Fibroblast of the aortic adventitia (primary cell): ENCODE results near the gene RAP1GAP. TPM values are rescaled to one million over a fixed set of nuclear protein-coding genes. Genes with fewer than 3 reads are reported as not detected.

Experiments
- DNase-seq: peaks from one replicate; pipeline ENCODE4 v3.0.0-alpha.2; 2010; ENCODE audit warnings: low read depth
- H3K4me3 ChIP-seq: 2 replicates; pipeline ENCODE4 v1.5.1; 2011; ENCODE audit warnings: low read depth, mild to moderate bottlenecking, control low read depth, low read length, moderate library complexity
- total RNA-seq: library from RNA; depleted of rRNA; stranded (reverse); fragments of >200 nt; gene quantifications from 2 replicates; pipeline ENCODE4 v1.2.3, GENCODE V29; 2012; ENCODE audit warnings: low replicate concordance
- TF ChIP-seq, protein P1 (sequence below): IDR thresholded peaks from 2 replicates; pipeline ENCODE4 v1.5.1; 2011; ENCODE audit warnings: mild to moderate bottlenecking, low read length, control low read depth, inconsistent platforms; ENCODE audit not compliant: insufficient read depth

The RAP1GAP gene
- total RNA-seq, 1 donor = 0.09 TPM

- TF ChIP-seq, protein P1, sequence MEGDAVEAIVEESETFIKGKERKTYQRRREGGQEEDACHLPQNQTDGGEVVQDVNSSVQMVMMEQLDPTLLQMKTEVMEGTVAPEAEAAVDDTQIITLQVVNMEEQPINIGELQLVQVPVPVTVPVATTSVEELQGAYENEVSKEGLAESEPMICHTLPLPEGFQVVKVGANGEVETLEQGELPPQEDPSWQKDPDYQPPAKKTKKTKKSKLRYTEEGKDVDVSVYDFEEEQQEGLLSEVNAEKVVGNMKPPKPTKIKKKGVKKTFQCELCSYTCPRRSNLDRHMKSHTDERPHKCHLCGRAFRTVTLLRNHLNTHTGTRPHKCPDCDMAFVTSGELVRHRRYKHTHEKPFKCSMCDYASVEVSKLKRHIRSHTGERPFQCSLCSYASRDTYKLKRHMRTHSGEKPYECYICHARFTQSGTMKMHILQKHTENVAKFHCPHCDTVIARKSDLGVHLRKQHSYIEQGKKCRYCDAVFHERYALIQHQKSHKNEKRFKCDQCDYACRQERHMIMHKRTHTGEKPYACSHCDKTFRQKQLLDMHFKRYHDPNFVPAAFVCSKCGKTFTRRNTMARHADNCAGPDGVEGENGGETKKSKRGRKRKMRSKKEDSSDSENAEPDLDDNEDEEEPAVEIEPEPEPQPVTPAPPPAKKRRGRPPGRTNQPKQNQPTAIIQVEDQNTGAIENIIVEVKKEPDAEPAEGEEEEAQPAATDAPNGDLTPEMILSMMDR = no peak
- no peak overlapping the region for H3K4me3 ChIP-seq
- no peak for DNase-seq
These were observed 51.9 kb downstream of the RAP1GAP start for GRCh38 chr1:21617126-21617738.

GRCh38 chr1:21616372-21616771, 52.8 kb downstream of the RAP1GAP start:
- TF ChIP-seq, protein P1 = no peak
- H3K4me3 ChIP-seq = no peak overlapping the region
- DNase-seq = no peak

- no peak for DNase-seq
- TF ChIP-seq, protein P1 = no peak
- no peak overlapping the region for H3K4me3 ChIP-seq
These were observed 54.6 kb downstream of the RAP1GAP start for GRCh38 chr1:21614419-21615115.

- TF ChIP-seq, protein P1 = no peak
- DNase-seq = no peak
- H3K4me3 ChIP-seq = no peak overlapping the region
These were observed 55.9 kb downstream of the RAP1GAP start for GRCh38 chr1:21613072-21613867.

GRCh38 chr1:21612057-21612456, 57.1 kb downstream of the RAP1GAP start:
- TF ChIP-seq, protein P1 = no peak
- no peak for DNase-seq
- H3K4me3 ChIP-seq = no peak overlapping the region

GRCh38 chr1:21610989-21611785, 58.0 kb downstream of the RAP1GAP start:
- no peak overlapping the region for H3K4me3 ChIP-seq
- no peak for DNase-seq
- TF ChIP-seq, protein P1 = no peak
